Fibroblast of skin of abdomen (primary cell): ENCODE measurements around the gene RCBTB1. TPM values are rescaled to one million over a fixed set of nuclear protein-coding genes. Genes with fewer than 3 reads are reported as not detected.
"Not testable (repeated sequence)": the region's sequence is repeated elsewhere in the genome, so short reads cannot be mapped to it uniquely, and the experiment has no call there.

ENCODE experiments used
- DNase-seq: peaks from one replicate; pipeline ENCODE4 v3.0.0-alpha.2; 2013
- polyA plus RNA-seq, 2 experiments: library from polyadenylated mRNA; unstranded; fragments of 120-200 nt; gene quantifications; one replicate each; pipeline ENCODE4 v1.2.1, GENCODE V29; 2013; ENCODE audit not compliant: insufficient read length in 2 of 2

Gene RCBTB1
- 21.2 TPM for polyA plus RNA-seq (2013, experiment 1 of 2; ENCODE audit: insufficient read length)
- 21.2 TPM for polyA plus RNA-seq (2013, experiment 2 of 2; ENCODE audit: insufficient read length)

- DNase-seq, result peak; percentile 69
These were observed at the start of gene RCBTB1 for GRCh38 chr13:49585220-49586157. Gene RCBTB1 (minus strand): TSS chr13:49585558. CDS start chr13:49567279, 18,279 bp downstream.

DNA sequence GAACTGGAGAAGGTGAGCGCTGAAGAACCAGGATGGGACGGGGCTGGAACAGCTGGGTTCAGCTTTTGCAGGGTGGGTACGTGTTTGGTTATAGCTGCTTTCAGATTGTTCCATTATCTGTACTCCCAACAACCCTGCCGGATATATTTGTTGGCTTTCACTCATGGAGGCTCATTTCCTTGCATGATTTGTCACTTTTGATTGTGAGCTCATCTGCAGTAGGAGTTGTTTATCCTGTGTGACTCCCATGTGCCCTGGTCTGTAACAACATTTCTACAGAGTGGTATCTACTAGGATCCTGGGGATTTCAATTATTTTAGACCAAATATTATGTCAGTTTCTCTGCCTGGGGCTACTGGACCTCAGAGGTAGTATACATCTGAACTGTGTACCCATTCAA is 48.4 kb upstream of the RCBTB1 start:
- no peak for DNase-seq

- no peak for DNase-seq
These were observed 46.8 kb upstream of the RCBTB1 start for GRCh38 chr13:49632156-49632555.

DNA sequence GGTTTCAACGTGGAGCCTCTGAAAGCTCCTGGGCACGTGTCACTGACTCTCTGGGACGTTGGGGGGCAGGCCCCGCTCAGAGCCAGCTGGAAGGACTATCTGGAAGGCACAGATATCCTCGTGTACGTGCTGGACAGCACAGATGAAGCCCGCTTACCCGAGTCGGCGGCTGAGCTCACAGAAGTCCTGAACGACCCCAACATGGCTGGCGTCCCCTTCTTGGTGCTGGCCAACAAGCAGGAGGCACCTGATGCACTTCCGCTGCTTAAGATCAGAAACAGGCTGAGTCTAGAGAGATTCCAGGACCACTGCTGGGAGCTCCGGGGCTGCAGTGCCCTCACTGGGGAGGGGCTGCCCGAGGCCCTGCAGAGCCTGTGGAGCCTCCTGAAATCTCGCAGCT is 45.2 kb upstream of the RCBTB1 start:
- no peak for DNase-seq

DNA sequence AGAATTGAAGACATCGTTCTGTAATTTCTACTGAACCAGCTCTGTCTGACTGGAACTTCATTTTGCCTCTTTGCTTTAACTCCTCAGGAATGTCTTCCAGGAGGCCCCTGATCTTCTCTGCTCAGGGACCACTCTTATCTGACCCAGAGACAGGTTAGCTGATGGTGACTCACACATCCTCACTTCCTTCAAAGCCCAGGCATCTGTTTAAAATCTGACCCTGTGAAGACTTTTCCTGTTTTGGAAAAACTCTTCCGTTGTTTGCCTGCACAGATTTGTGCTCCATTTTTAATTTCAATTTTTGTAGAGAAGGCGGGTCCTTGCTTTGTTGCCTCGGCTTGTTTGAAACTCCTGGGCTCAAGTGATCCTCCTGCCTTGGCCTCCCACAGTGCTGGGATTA is 44.6 kb upstream of the RCBTB1 start:
- DNase-seq, result no peak

GRCh38 chr13:49629196-49629938 is 44.0 kb upstream of the RCBTB1 start:
- no peak for DNase-seq

- no peak for DNase-seq
These were observed 42.7 kb upstream of the RCBTB1 start, which contains the start of gene ARL11 for GRCh38 chr13:49627831-49628652. Gene ARL11 (plus strand): TSS chr13:49628507. CDS start chr13:49630448, 1,941 bp downstream.

- DNase-seq, result no peak
These were observed 40.2 kb upstream of the RCBTB1 start for GRCh38 chr13:49625392-49626079.

DNA sequence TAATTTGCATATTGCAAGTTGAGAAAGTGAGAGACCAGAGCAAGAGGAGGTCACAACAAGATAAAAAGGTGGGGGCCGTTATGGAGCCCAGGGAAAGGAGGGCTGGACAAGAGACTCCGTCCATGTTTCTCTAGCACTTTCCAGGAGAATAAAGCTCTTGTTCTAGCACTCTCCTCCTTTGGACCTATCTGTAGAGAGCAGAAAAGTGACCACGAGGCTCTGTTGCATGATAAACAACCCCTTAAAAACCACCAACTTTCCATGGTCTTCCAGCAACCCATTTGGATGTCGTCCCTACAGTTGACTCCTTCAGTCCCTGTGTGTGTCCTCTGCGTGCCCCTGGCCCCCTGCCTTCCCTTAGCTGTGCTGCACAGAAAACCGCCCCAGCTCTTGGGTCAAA is 38.9 kb upstream of the RCBTB1 start:
- no peak for DNase-seq

- no peak for DNase-seq
These were observed 37.0 kb upstream of the RCBTB1 start for GRCh38 chr13:49622174-49622946.

- DNase-seq, result no peak
These were observed 34.8 kb upstream of the RCBTB1 start for GRCh38 chr13:49620170-49620621.

DNA sequence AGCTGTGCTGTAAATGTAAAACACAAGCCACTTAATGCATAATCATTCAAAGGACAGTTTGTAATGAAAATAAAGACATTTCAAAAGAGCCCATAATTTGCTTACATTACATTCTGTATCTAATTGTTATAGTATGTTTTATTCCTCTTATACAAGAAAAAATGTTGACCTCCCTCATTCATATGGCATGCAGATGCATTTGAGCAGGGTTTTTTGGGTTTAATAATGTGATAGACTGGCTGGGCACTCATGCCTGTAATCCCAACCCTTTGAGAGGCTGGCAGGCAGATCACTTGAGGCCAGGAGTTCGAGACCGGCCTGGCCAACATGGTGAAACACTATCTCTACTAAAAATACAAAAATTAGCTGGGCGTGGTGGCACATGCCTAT is 31.3 kb upstream of the RCBTB1 start:
- DNase-seq, result peak; percentile 40

DNA sequence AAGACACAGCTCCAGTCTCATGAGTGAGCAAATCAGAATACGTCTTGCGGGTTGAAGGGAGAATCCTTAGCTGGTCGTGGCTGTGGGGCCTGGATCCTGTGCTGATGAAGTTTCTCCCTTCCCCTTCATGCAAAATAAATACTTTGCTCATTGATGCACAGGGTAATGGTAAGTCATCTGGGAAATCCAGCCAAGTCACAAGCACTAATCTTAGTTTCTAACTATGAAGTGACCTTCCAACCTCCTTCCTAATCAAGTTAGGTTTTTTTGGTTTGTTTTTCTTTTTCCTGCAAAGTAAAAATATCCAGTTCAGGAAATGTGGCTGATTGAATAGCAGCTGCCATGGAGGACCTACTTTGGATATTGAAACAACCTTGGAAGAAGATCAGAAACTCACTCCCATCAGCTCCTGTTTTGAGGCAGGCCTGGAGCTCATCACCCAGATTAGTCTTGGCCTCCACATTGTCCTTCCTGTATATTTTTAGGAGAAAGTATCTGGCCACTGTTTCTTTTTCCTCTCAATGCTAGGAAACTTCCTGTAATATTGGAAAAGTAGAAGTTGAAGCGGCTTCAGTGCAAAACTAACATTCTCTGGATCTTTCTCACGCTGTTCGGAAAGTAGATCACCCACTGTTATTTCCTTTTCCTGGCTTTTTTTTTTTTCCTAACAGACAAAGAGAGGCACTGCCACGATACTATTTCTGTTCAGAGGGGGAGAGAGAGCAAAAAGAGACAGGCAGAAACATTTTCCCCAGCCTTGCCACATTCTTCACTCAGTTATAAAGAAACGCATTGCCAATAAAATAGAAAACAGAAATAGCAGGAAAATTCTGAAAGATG is 30.7 kb upstream of the RCBTB1 start:
- DNase-seq, result peak; percentile 13

- DNase-seq, result not testable (repeated sequence)
These were observed 26.7 kb upstream of the RCBTB1 start for GRCh38 chr13:49612042-49612441.

- no peak for DNase-seq
These were observed 24.8 kb upstream of the RCBTB1 start for GRCh38 chr13:49610176-49610575.

GRCh38 chr13:49608651-49609331 is 23.4 kb upstream of the RCBTB1 start:
- no peak for DNase-seq

GRCh38 chr13:49607761-49608160 is 22.4 kb upstream of the RCBTB1 start:
- no peak for DNase-seq

DNA sequence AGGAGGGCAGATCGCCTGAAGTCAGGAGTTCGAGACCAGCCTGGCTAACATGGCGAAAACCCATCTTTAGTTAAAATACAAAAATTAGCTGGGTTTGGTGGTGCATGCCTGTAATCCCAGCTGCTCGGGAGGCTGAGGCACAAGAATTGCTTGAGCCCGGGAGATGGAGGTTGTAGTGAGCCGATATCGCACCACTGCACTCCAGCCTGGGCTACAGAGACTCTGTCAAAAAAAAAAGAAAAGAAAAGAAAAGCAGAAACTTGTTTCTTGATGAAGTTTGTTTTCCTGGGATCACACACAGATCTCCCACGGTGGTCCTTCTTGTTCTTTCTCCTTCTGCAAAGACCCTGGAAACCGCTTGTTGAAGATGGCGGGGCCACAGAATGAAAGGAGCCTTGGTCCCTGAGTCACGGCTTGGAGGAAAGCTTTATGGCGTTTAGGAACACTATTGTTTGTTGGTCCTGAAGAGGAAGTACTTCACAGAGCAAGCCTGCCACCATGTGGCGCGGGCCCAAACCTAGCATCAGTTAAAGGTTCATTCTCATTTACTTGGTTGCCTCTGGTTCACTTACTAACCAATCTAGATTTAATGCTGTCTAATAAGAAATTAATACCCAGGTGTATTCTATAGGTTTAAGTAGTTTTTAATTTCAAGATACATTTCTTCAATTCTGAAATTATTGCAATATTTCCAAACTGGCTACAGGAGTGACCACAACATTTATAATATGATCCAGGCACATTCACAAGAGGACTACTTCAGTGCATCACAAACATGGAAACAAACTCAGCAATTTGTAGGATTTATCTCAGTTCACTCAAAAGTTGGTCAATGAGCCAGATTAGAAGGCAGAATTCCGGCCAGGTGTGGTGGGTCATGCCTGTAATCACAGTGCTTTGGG is 21.6 kb upstream of the RCBTB1 start:
- DNase-seq, result peak; percentile 86
